Measurements from ENCODE around the gene POLR1A. TPM values are rescaled to one million over a fixed set of nuclear protein-coding genes. Genes with fewer than 3 reads are reported as not detected.
A peak's percentile ranks its signal among the peaks of the same experiment; 100 is the strongest.

The POLR1A gene
- total RNA-seq, 1 donor = 43.1 TPM

DNA sequence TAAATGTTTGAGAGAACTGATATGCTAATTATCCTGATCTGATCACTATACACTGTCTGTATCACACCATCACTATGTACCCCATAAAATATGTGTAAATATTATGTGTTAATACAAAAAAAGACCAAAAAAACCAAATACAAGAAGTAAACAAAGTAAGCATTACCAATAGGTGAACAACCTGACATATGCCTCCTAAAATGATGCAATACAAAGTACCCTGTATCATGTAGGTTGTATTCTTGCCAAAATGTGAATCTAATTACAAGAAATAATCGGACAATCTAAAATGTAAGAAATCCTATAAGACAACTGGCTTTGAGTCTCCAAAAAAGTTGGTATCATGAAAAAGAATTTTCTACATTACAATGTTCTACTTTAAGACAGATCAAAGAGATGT lies 7.8 kb downstream of the POLR1A start:
- TF ChIP-seq, protein P1, sequence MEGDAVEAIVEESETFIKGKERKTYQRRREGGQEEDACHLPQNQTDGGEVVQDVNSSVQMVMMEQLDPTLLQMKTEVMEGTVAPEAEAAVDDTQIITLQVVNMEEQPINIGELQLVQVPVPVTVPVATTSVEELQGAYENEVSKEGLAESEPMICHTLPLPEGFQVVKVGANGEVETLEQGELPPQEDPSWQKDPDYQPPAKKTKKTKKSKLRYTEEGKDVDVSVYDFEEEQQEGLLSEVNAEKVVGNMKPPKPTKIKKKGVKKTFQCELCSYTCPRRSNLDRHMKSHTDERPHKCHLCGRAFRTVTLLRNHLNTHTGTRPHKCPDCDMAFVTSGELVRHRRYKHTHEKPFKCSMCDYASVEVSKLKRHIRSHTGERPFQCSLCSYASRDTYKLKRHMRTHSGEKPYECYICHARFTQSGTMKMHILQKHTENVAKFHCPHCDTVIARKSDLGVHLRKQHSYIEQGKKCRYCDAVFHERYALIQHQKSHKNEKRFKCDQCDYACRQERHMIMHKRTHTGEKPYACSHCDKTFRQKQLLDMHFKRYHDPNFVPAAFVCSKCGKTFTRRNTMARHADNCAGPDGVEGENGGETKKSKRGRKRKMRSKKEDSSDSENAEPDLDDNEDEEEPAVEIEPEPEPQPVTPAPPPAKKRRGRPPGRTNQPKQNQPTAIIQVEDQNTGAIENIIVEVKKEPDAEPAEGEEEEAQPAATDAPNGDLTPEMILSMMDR (IDR thresholded peaks at IDR 0.05; ENCODE audit: insufficient read depth, low read length) = no peak
- no peak overlapping the region for H3K4me3 ChIP-seq (ENCODE audit: low read depth, low read length)
- DNase-seq (ENCODE audit: low read depth) = no peak

DNA sequence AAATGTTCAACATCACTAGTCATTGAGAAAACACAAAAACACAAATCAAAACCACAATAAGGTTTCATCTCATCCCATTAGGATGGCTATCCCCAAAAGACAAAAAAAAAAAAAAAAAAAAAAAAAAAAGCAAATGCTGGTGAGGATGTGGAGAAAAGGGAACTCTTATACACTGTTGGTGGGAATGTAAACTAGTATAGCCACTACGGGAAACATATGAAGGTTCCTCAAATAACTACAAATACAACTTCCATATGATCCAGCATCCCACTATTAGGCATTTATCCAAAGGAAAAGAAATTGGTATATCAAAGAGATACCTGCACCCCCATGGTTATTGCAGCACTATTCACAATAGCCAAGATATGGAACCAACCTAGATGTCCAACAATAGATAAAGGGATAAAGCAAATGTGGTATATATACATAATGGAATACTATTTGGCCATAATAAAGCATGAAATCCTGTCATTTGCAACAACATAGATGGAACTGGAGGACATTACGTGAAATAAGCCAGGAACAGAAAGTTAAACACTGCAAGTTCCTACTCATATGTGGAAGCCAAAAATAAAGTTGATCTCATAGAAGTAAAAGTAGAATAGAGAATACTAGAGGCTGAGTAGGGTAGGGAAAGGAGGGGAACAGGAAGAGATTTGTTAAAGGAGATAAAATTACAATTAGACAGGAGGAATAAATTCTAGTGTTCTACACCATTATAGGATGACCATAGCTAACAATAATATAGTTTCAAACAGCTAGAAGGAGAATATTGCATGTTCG lies 8.4 kb downstream of the POLR1A start:
- no peak overlapping the region for H3K4me3 ChIP-seq (ENCODE audit: low read depth, low read length)
- no peak for DNase-seq (ENCODE audit: low read depth)
- TF ChIP-seq, protein P1 (IDR thresholded peaks at IDR 0.05; ENCODE audit: insufficient read depth, low read length) = no peak

DNA sequence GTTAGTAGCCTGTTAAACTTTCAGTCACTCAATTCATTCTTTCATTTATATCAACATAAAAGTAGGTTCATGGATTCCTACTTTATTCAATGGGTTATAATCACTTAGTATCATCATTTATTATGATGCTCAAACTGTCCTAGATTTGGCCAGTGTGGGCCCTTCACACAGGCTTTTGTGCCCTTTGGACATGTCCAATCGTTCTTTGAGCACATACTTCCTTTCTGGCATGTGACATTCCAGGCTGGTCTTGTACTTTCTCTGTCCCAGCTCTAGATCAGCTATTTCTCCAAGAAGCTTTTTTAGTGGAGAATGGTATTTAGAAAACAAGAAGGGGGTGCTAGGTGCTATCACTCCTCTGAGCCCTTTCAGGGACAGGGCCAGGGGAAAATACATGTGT lies 11.5 kb downstream of the POLR1A start:
- TF ChIP-seq, protein P1 (IDR thresholded peaks at IDR 0.05; ENCODE audit: insufficient read depth, low read length) = no peak
- no peak for DNase-seq (ENCODE audit: low read depth)

DNA sequence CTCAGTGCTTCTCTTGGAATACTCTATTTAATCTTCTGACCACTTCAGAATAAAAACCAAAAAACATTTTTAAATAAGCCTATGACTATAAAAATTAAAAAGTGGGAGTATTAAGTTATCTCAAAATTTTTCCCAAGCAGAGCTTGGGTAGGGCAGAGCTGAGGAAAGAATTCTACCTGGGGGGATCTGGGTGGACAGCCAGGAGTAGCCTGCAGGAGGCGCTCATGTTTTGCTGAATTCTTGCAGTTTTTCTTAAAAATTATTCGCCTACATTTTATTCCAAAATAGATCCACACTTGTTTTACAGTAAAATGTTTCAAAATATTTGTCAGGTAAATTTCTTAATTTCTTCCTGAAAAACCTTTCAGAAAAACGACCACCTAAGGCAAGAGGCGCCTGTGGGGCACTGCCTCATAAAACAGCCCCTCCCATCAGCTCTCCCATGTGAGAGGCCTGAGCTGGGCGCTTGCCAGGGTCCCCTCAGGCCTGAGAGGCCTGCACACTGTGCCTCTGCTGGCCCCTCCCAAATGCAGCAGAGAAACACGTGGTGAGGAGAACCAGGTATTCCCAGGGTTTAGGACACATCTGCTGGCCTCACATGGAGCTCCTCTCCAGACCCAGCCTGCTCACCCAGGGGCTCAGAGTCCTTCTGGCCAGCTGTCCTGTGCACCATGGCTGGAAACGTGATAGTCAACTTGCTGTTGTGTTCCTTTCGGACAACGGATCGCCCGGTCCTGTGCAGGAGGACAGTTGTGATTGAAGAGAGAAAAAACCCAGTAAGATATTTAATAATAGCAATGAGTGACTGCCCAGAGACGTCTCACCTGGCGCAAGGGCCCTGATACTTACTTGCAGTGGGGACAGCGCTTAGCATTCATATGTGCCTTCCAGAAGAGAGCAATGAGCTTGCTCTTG lies 17.5 kb downstream of the POLR1A start:
- no peak overlapping the region for H3K4me3 ChIP-seq (ENCODE audit: low read depth, low read length)
- no peak for DNase-seq (ENCODE audit: low read depth)
- TF ChIP-seq, protein P1 (IDR thresholded peaks at IDR 0.05; ENCODE audit: insufficient read depth, low read length) = peak; percentile 47

More for the DNA sequence above, 11.5 kb downstream of the POLR1A start:
- H3K4me3 ChIP-seq (ENCODE audit: low read depth, low read length) = no peak overlapping the region

DNA sequence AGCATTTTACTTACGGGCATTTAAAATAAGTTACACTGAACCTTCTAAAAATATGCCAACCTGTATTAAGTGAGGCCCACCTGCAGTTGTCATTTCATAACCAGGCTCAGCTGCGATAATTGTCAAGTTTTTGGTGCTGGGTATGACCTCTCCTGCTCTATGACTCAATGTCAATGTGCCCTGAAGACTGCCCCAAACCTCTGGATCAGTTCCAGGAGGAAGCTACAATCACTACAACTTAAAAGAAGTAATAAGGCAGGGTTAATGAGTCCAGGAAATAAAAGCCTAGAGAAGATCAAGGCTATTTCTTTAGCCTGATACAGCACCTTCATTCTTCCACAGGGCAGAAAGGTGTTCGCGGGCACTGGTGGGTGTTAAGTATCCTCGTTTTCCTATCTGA lies 22.9 kb downstream of the POLR1A start:
- H3K4me3 ChIP-seq (ENCODE audit: low read depth, low read length) = no peak overlapping the region
- no peak for DNase-seq (ENCODE audit: low read depth)
- TF ChIP-seq, protein P1 (IDR thresholded peaks at IDR 0.05; ENCODE audit: insufficient read depth, low read length) = no peak

DNA sequence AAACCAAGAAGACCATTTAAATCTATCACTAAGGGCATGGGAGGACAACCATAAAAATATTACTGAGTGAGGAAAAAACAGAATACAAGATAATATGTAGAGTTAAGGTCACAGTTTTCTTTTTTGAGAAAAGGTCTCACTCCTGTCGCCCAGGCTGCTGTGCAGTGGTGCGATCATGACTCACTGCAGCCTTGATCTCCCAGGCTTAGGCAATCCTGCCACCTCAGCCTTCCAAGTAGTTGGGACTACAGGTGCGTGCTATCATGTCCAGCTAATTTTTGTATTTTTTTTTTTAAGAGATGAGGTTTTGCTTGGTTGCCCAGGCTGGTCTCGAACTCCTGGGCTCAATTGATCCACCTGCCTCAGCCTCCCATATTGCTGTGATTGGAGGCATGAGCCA lies 24.0 kb downstream of the POLR1A start:
- no peak overlapping the region for H3K4me3 ChIP-seq (ENCODE audit: low read depth, low read length)
- TF ChIP-seq, protein P1 (IDR thresholded peaks at IDR 0.05; ENCODE audit: insufficient read depth, low read length) = no peak
- no peak for DNase-seq (ENCODE audit: low read depth)
